GM19452 (cell line): ENCODE data around the gene MICALL2.

Experiments used
- ATAC-seq: cut with Tn5 transposase; IDR thresholded peaks from one replicate; pipeline ENCODE4 v1.9.1; 2021; ENCODE audit not compliant: unreplicated experiment

MICALL2 gene

DNA sequence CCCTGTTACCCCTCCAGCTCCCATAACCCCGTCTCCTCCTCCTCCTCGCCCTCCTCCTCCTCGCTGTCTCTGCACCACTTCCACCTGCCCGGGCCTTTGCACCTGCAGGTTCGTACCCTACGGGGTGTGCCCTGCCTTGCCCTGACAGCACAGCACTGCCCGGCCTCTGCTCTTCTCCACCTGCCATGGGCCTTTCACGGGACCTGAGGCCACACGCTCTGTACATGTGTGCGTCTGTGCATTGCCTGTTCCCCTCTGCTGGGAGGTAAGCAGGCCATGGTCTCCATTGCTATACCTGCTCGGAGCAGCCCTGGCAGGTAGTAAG lies 40.0 kb downstream of the MICALL2 start:
- no peak for ATAC-seq

DNA sequence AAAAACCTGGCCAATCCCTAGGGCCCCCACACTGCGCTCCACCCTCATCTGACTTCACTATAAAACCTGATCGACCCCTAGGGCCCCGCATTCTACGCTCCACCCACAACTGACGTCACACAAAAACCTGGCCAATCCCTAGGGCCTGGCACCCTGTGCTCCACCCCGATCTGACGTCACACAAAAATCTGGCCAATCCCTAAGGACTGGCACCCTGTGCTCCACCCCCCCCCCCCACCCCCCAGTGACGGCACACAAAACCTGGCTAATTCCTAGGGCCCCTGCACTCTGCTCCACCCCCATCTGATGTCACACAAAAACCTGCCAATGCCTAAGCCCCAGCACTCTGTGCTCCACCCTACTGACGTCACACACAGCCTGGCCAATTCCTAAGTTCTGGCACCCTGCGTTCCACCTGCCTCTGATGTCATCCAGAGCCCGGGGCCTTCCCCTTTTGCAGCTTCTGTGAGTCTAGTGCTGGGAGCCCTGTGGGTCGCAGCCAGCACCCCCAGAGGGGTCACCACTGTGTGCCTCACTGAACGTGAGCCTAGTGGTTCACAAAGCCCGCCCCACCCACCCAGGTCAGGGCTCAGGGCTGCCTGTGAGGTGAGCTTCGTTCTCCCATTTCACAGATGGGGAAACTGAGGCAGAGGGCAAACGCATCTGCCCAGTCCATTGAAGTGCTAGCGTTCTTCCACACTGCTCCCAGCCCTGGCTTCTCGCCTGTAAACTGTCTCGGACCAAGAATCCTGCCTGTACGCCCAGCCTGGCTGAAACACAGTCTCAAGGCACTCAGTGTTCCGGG lies 40.6 kb downstream of the MICALL2 start:
- no peak for ATAC-seq

DNA sequence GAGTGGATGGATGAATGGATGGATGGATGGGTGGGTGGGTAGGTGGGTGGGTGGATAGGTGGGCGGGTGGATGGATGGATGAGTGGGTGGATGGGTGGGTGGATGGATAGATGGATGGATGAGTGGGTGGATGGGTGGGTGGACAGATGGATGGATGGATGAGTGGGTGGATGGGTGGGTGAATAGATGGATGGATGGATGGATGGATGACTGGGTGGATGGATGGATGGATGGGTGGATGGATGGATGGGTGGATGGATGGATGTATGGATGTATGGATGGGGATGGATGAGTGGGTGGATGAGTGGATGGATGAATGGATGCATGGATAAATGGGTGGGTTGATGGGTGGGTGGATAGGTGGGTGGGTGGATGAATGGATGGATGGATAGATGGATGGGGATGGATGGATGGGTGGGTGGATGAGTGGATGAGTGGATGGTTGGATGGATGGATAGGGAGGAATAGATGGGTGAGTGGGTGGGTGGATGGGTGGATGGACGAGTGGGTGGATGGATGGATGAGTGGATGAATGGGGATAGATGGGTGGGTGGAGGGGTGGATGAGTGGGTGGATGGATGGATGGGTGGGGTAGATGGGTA lies 43.8 kb downstream of the MICALL2 start:
- no peak for ATAC-seq

DNA sequence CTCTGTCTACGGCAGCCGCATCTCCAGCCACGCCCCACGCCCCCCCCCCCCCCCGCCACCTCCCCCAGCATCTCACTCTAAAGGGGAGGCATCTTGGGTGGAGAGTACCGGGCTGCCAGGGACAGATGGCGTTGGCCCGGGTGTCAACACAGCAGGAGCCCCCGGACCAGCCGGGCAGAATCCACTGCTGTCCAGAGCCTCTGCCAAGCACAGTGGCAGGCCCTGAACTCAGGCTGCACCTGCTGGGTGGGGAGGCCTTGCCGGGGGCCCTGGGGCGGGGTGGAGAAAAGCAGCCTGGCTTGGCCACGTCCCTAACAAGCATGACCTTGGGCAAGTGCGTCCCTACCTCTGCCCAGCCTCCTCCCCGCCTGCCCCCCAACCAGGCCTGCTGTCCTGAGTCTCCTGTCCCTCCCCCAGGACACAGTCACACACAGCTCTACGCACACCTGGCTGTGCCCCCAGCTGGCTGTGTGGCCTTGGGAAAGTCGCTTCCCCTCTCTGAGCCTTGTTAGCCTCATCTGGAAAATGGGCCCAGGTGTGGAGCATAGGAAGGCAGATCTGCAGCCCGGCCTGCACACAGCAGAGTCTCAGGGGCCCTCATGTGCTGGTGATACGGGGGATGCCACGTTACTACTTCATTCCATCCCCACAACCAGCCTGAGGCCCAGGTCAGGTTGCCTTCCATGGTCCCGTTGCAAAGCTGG lies 45.2 kb downstream of the MICALL2 start:
- no peak for ATAC-seq

DNA sequence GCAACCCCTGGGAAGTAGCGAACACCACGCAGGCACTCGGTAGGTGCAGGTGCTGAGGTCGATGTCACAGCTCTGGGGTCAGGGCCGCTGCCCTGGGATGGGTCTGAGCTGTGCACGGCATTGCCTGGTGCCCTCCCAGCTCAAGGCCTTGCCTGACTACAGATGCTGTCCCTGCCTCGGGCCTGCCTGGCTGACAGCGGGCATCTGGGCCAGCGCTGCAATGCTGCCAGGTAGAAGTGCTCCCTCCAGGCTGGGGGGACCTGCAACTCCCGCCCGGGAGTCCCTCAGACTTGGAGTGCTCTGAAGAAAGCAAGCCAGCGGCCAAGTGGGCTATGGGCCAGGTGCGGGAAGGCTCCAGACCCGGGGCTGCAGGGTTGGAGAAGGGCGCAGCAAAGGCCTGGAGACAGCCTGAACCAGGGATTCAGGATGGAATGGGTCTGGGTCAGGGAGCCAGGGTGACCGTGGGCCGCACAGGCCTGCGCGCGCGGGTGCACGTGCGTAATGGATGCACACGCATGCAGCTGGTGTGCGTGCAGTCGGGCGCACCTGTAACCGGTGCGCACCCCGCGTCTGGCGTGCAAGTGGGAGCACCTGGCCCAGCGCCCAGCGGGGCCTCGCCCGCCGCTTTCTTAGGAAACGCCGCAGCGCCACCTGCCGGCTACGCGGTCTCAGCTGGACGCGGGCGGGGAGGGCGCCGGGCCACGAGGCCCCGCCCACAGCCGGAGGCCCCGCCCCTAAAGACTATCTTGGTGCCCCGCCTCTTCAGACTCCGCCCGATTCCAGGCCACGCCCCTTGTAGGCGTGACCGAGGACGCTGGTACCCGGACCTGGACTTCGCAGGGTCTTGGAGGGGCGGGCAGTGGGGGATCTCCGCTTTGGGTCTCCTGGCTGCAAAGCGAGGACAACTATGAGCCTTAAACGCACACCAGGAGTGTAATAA lies 46.7 kb downstream of the MICALL2 start:
- no peak for ATAC-seq

GRCh38 chr7:1411414-1411813 lies 47.9 kb downstream of the MICALL2 start:
- no peak for ATAC-seq

GRCh38 chr7:1410992-1411391 lies 48.3 kb downstream of the MICALL2 start:
- no peak for ATAC-seq

- no peak for ATAC-seq
Measured at GRCh38 chr7:1409555-1409954, 49.7 kb downstream of the MICALL2 start.

DNA sequence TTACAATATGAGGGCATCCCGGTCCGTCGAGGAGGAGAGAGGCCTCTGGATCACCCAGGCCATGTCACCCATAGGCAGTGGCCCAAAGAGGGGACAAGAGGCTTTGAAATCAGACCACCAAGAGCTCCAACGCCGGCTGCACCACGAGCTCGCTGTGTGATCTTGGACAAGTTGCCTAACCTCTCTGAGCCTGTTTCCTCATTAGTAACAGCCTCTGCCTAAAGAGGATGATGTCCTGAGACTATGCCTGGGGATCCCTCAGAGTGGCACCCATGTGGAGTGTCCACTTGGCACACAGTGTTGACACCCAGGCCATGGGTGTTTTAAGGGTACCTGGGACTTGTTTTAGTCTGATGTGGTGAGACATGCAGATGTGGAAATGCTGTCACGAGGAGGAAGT lies 50.8 kb downstream of the MICALL2 start:
- no peak for ATAC-seq

- no peak for ATAC-seq
Measured at GRCh38 chr7:1407892-1408291, 51.4 kb downstream of the MICALL2 start.

- no peak for ATAC-seq
Measured at GRCh38 chr7:1404898-1405548, 54.2 kb downstream of the MICALL2 start.

- ATAC-seq, result no peak
Measured at GRCh38 chr7:1404460-1404809, 54.8 kb downstream of the MICALL2 start.

- no peak for ATAC-seq
Measured at GRCh38 chr7:1403638-1404459, 55.4 kb downstream of the MICALL2 start.

DNA sequence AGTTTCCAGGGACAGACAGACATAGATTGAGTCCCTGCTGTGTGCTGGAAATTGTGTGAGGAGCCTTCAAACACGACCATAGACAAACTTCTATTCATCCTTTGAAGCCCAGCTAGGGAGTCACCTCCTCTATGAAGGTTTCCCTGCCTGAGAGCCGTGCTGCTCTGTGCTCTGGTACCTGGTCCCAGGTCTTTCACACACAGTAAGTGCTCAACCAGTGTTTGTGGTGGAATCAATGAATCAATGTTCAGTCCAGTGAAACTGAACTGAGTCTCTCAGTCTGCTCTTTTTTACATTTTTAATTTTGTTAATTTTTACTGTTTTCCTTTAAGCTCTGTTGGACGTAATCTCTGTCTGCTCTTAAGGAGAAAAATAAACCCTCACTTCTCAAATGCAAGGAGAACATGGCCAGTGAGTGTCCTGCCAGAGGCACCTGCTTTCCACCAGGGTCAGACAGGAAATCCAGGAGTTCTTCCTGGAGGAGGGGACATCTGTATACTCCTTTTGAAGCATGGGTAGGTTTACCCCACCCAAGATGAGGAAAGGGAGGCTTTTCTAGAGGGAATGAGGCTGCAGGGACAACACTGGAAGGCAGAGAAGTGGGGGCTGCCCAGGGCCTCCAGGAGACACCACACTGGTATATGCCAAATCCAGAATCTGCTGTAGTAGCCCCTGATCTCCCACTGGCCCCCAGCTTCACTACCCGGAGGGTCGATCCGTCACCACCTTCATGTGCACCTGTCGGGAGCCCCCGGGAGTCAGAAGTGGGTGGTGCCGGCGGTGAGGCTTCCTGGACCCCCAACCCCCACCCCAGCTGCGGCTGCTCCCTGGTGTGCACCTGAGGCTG lies 56.3 kb downstream of the MICALL2 start:
- ATAC-seq, result no peak

DNA sequence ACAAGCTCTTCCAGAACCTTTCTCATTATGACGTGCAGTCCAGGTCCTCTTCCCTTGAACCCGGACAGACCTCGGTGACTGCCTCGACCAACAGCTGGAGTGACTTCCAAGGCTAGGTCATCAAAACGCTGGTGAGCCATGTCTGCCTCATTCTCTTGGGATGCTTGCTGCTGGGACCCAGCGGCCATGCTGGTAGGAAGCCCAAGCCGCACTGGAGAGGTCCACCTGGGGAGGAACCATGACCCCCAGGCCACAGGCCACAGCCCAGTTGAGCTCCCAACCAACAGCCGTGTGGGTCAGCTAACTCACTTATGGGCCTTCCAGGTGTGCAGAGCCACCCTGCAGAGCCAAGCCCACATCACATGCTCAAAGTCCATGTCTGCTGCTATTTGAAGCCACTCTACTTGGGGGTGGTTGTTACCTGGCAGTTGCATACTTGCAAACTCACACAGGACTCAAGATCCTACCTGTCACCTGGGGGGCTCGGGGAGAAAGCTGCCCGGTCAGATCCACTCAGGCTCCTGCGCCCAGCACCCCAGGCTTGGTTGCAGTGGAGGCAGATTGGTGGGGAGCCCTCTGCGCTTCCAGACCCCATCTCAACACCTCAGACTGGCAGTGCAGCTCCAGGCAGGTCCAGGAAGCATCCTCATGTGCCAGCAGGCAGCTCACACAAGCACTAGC lies 57.0 kb downstream of the MICALL2 start:
- no peak for ATAC-seq

DNA sequence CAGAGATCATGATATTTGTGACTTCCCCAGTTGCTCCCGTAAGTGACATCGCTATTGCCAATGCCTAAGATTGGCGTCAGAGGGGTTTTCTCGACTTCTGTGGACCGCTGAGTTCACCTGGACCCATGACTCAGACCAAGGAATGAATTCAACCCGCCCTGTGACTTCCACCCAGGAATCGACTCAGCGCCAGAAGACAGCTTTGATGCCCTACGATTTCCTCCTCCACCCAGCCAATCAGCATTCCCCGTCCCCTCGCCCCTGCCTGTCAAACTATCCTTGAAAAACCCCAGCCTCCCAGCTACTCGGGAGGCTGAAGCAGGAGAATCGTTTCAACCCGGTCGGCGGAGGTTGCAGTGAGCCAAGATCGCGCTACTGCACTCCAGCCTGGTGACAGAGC lies 58.3 kb downstream of the MICALL2 start:
- no peak for ATAC-seq

DNA sequence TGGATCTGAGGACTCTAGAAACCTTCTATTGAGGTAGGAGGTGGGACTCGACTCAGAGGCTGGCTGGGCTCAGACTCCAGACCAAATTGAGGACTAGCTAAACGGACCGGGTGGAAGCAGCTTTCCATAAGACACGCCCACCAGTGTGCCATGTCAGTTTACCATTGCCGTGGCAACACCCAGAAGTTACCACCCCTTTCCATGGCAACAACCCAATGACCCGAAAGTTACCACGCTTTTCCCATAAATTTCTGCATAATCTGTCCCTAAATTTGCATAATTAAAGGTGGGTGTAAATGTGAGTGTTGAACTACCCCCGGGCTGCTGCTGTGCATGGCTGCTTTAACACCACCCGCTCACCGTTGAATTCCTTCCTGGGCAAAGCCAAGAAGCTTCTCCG lies 58.9 kb downstream of the MICALL2 start:
- ATAC-seq, result no peak

DNA sequence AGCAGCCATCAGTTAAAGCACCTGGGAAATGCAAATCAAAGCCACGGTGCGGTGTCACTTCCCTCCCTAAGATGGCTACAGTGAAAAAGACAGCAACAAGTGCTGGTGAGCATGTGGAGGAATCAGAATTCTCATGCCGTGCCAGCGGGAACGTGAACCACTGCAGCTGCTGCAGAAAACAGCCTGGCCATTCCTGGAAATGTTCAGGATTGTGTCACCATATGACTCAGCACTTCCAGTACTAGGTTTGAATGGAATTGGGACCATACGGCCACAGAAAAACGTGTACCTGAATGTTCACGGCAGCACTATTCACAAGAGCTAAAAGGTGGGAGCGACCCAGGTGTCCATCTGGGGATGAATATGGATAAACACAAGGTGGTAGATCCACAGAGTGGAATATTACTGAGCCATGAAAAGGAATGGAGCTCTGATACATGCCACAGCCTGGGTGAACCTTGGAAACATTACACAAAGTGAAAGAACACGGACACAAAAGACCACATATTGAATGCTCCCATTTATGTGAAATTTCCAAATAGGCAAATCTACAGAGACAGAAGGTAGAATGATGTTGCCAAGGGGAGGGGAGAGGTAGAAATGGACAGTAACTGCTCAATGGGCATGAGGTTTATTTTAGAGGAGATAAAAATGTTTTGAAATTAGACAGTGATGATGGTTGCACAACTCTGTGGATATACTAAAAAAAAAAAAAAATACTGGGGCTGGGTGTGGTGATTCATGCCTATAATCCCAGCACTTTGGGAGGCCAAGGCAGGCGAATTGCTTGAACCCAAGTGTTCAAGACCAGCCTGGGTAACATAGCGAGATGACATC lies 61.6 kb downstream of the MICALL2 start:
- ATAC-seq, result no peak
